Brain microvascular endothelial cell (primary cell): Measurements from ENCODE around the gene GCNT4.
A peak's percentile ranks its signal among the peaks of the same experiment; 100 is the strongest.
"Not testable (repeated sequence)": the region's sequence is repeated elsewhere in the genome, so short reads cannot be mapped to it uniquely, and the experiment has no call there.

Experiments
- DNase-seq: peaks from one replicate; pipeline ENCODE4 v3.0.0-alpha.2; 2020
- H3K27ac ChIP-seq: fragments of 250-450 bp; sonication (Bioruptor Pico); 2 replicates; pipeline ENCODE4 v1.5.1; 2020; ENCODE audit warnings: mild to moderate bottlenecking, moderate library complexity
- H3K27me3 ChIP-seq: fragments of 250-450 bp; sonication (Bioruptor Pico); replicated peaks from 2 replicates; pipeline ENCODE4 v1.5.1; 2020; ENCODE audit warnings: mild to moderate bottlenecking
- H3K36me3 ChIP-seq: fragments of 250-450 bp; sonication (Bioruptor Pico); replicated peaks from 2 replicates; pipeline ENCODE4 v1.5.1; 2020; ENCODE audit warnings: mild to moderate bottlenecking
- H3K4me3 ChIP-seq: 2 replicates; pipeline ENCODE4 v1.5.1; 2011; ENCODE audit warnings: low read depth, mild to moderate bottlenecking, control low read depth, low read length, moderate library complexity
- CTCF ChIP-seq: IDR thresholded peaks from 2 replicates; pipeline ENCODE4 v1.5.1; 2011; ENCODE audit warnings: low read depth, mild to moderate bottlenecking, moderate library complexity, low read length, control low read depth, inconsistent platforms; ENCODE audit errors: missing control alignments
- in situ Hi-C: cut with HindIII; loops from 2 replicates; pipeline ENCODE4 v1.10.0; 2017; ENCODE audit warnings: low sequenced_read_pairs, low pct_ligation_motif_present

The GCNT4 gene

GRCh38 chr5:75052192-75053053, at the start of gene GCNT4:
GCNT4 (minus strand) TSS chr5:75052558; CDS start chr5:75030037, 22,521 bp downstream.
- Histone ChIP-seq H3K27me3 (no peaks in the 10 kb centered on the region), H3K4me3 (peak within 1 kb of the TSS; percentile 69), H3K36me3 (no peaks in the 10 kb centered on the region), H3K27ac (peak within 1 kb of the TSS; percentile 32)
- DNase-seq: no peak
- in situ Hi-C loops: no loop called here
- TF ChIP-seq CTCF: no peak

- H3K27ac ChIP-seq, H3K36me3 ChIP-seq, DNase-seq, in situ Hi-C loops, H3K27me3 ChIP-seq, H3K4me3 ChIP-seq: not testable (repeated sequence)
These were observed 43.6 kb upstream of the GCNT4 start for GRCh38 chr5:75095956-75096355.

GRCh38 chr5:75091597-75091996, 39.2 kb upstream of the GCNT4 start:
- Histone ChIP-seq H3K27me3 (no peaks in the 10 kb centered on the region), H3K4me3 (no peak overlapping the region), H3K36me3 (no peaks in the 10 kb centered on the region), H3K27ac (no peak overlapping the region)
- no peak for TF ChIP-seq CTCF
- DNase-seq: no peak
- in situ Hi-C loops: no loop called here

GRCh38 chr5:75089662-75090061, 37.3 kb upstream of the GCNT4 start:
- TF ChIP-seq CTCF: no peak
- no peak overlapping the region for H3K27ac ChIP-seq
- no peaks in the 10 kb centered on the region for H3K36me3 ChIP-seq
- in situ Hi-C loops: no loop called here
- no peaks in the 10 kb centered on the region for H3K27me3 ChIP-seq
- DNase-seq: no peak
- no peak overlapping the region for H3K4me3 ChIP-seq

GRCh38 chr5:75089137-75089536, 36.8 kb upstream of the GCNT4 start:
- TF ChIP-seq CTCF: no peak
- H3K4me3 ChIP-seq: no peak overlapping the region
- in situ Hi-C loops: no loop called here
- no peak for DNase-seq
- H3K27ac ChIP-seq: no peak overlapping the region
- H3K36me3 ChIP-seq: no peaks in the 10 kb centered on the region
- H3K27me3 ChIP-seq: no peaks in the 10 kb centered on the region

- TF ChIP-seq CTCF: no peak
- in situ Hi-C loops: no loop called here
- Histone ChIP-seq H3K4me3 (no peak overlapping the region), H3K27me3 (no peaks in the 10 kb centered on the region), H3K36me3 (no peaks in the 10 kb centered on the region), H3K27ac (no peak overlapping the region)
- no peak for DNase-seq
These were observed 36.3 kb upstream of the GCNT4 start for GRCh38 chr5:75088648-75089047.
